Spleen (tissue), 11 donors: ENCODE measurements around the gene STXBP1. TPM values are rescaled to one million over a fixed set of nuclear protein-coding genes. Genes with fewer than 3 reads are reported as not detected.

ENCODE experiments used
- DNase-seq: peaks from one replicate; pipeline ENCODE4 v3.0.0-alpha.2; 2020
- H3K27ac ChIP-seq, 8 donors: fragments of 200-600 bp; sonication (generic) in 7 of 8; 1 replicate in 4 of 8; 2 replicates in 4 of 8; pipeline versions ENCODE4 v1.5.0 to v1.8.0; 2016 to 2021; ENCODE audit warnings: inconsistent platforms in 4 of 8, mild to moderate bottlenecking in 4 of 8, moderate library complexity in 1 of 8
- H3K27me3 ChIP-seq, 7 donors: fragments of 200-600 bp; sonication (generic) in 6 of 7; replicated peaks in 1 of 7; 1 replicate in 4 of 7; 2 replicates in 3 of 7; pipeline versions ENCODE4 v1.5.0 to v1.8.0; 2016 to 2021; ENCODE audit warnings: inconsistent platforms in 3 of 7, mild to moderate bottlenecking in 1 of 7
- H3K36me3 ChIP-seq, 6 donors: fragments of 200-600 bp; sonication (generic) in 5 of 6; 1 replicate in 4 of 6; 2 replicates in 2 of 6; pipeline versions ENCODE4 v1.5.0 to v1.8.0; 2016 to 2021; ENCODE audit warnings: inconsistent platforms in 2 of 6
- H3K4me1 ChIP-seq, 6 donors: fragments of 200-600 bp; sonication (generic) in 5 of 6; 1 replicate in 3 of 6; 2 replicates in 3 of 6; pipeline versions ENCODE4 v1.5.0 to v1.8.0; 2016 to 2021; ENCODE audit warnings: inconsistent platforms in 3 of 6
- H3K4me3 ChIP-seq, 8 donors: fragments of 200-600 bp; sonication (generic) in 7 of 8; 1 replicate in 4 of 8; 2 replicates in 4 of 8; pipeline versions ENCODE4 v1.5.0 to v1.8.0; 2016 to 2021; ENCODE audit warnings: inconsistent platforms in 4 of 8, mild to moderate bottlenecking in 4 of 8, moderate library complexity in 2 of 8
- H3K9me3 ChIP-seq, 8 donors: fragments of 200-600 bp; sonication (generic) in 7 of 8; 1 replicate in 4 of 8; 2 replicates in 4 of 8; pipeline versions ENCODE4 v1.5.0 to v1.8.0; 2016 to 2021; ENCODE audit warnings: inconsistent platforms in 4 of 8
- CTCF ChIP-seq, 11 experiments: fragments of 200-600 bp in 7 of 11; fragments of 450-650 bp in 4 of 11; sonication (generic) in 4 of 11; IDR thresholded peaks in 8 of 11; conservative IDR thresholded peaks in 3 of 11; 1 replicate in 7 of 11; 2 replicates in 4 of 11; pipeline versions ENCODE4 v1.4.0 to v1.8.0; 2016 to 2021; ENCODE audit warnings: antibody characterized with exemption in 11 of 11, inconsistent platforms in 4 of 11, mild to moderate bottlenecking in 1 of 11
- POLR2A ChIP-seq, 3 donors: fragments of 450-650 bp; IDR thresholded peaks; one replicate each; pipeline ENCODE4 v1.5.1; 2017; ENCODE audit warnings: antibody characterized with exemption in 3 of 3, mild to moderate bottlenecking in 1 of 3
- POLR2AphosphoS5 ChIP-seq, 3 donors: sonication (generic); formaldehyde crosslinking; IDR thresholded peaks; one replicate each; pipeline ENCODE4 v1.5.1; 2017; ENCODE audit warnings: antibody characterized with exemption in 3 of 3
- WGBS, 5 donors: extraction: QIAGEN DNeasy Blood & Tissue Kit in 3 of 5; methylation state at CpG; one replicate each; pipeline versions ENCODE4 v1.1.5 to v1.1.7; 2013 to 2018; 5-methylcytosine and 5-hydroxymethylcytosine counted together
- intact Hi-C: fragments of 100-400 bp; cut with DNase I; formaldehyde crosslinking; loops from one replicate; pipeline ENCODE4 v1.15.0; 2023; ENCODE audit warnings: low total_unique reads
- polyA plus RNA-seq, 3 donors: library from polyadenylated mRNA; stranded (reverse); fragments of 200-250 nt; gene quantifications; one replicate each; pipeline ENCODE4 v1.2.1, GENCODE V29; 2013
- total RNA-seq, 7 donors: library from RNA; depleted of rRNA in 3 of 7; stranded (reverse); fragments of >200 nt in 3 of 7; fragmentation: NEBNext Ultra II Directional in 4 of 7; extraction: Animal tissue kit (Norgen Biotek cat#: 25700) in 4 of 7; gene quantifications; one replicate each; pipeline versions ENCODE4 v1.1.0 to v1.2.1, GENCODE V29; 2016 to 2021
- donor health status: healthy with polysubstance abuse.
- donor health status: DM: no; HTN: no; CAD: no; lungs with moderate emphysema.
- donor health status: DM: no; HTN: no; CAD: no.
- donor health status: Bipolar disorder and iron deficiency.
- donor health status: healthy.
- donor health status: DM: no; HTN: no; CAD: no.
- donor health status: DM: yes; HTN: yes; CAD: no.

STXBP1 gene
- total and polyA plus RNA-seq, 10 donors, result 4.3 to 75.7 (median 31.6) TPM

- H3K9me3 ChIP-seq, result no peaks in the 10 kb centered on the region
- no peak overlapping the region for H3K4me3 ChIP-seq
- intact Hi-C loops, result no loop called here
- no peak overlapping the region for H3K27ac ChIP-seq
- peaks cover 0 to 26% (median 0%) of the 10 kb centered on the region in 6 donors for H3K36me3 ChIP-seq
- no peaks in the 10 kb centered on the region for H3K27me3 ChIP-seq
- no peak for DNase-seq
- TF ChIP-seq POLR2A (IDR thresholded peaks at IDR 0.05) (no peak), POLR2AphosphoS5 (IDR thresholded peaks at IDR 0.05) (no peak), CTCF (IDR thresholded peaks at IDR 0.05 in 8 of 11, conservative IDR thresholded peaks at IDR 0.05 in 3 of 11) (no peak)
- 70 to 79% (median 74%) methylated on average over 9 of the region's 9 CpGs for WGBS, 5 donors
- H3K4me1 ChIP-seq, result no peaks in the 10 kb centered on the region
Observed at GRCh38 chr9:127651697-127652610, 39.9 kb downstream of the STXBP1 start.

GRCh38 chr9:127652733-127653132, 40.7 kb downstream of the STXBP1 start:
- Histone ChIP-seq H3K27ac (no peak overlapping the region), H3K9me3 (no peaks in the 10 kb centered on the region), H3K4me3 (no peak overlapping the region), H3K27me3 (no peaks in the 10 kb centered on the region), H3K4me1 (no peaks in the 10 kb centered on the region), H3K36me3 (peaks cover 0 to 26% (median 0%) of the 10 kb centered on the region in 6 donors)
- DNase-seq, result no peak
- intact Hi-C loops, result no loop called here
- TF ChIP-seq POLR2AphosphoS5 (IDR thresholded peaks at IDR 0.05) (no peak), CTCF (IDR thresholded peaks at IDR 0.05 in 8 of 11, conservative IDR thresholded peaks at IDR 0.05 in 3 of 11) (no peak), POLR2A (IDR thresholded peaks at IDR 0.05) (no peak)
- WGBS, 5 donors, result 81 to 87% (median 82%) methylated on average over 3 of the region's 3 CpGs

- no peak for DNase-seq
- no peak for TF ChIP-seq CTCF (IDR thresholded peaks at IDR 0.05 in 8 of 11, conservative IDR thresholded peaks at IDR 0.05 in 3 of 11)
- TF ChIP-seq POLR2A (IDR thresholded peaks at IDR 0.05), result no peak
- no peak for TF ChIP-seq POLR2AphosphoS5 (IDR thresholded peaks at IDR 0.05)
- no peak overlapping the region for H3K4me3 ChIP-seq
- H3K27ac ChIP-seq, result no peak overlapping the region
- no peaks in the 10 kb centered on the region for H3K4me1 ChIP-seq
- intact Hi-C loops, result no loop called here
- no peaks in the 10 kb centered on the region for H3K27me3 ChIP-seq
- H3K9me3 ChIP-seq, result no peaks in the 10 kb centered on the region
- WGBS, 5 donors, result 81 to 92% (median 89%) methylated on average over 5 of the region's 5 CpGs
- H3K36me3 ChIP-seq, result peaks cover 0 to 29% (median 0%) of the 10 kb centered on the region in 6 donors
Observed at GRCh38 chr9:127654619-127655018, 42.5 kb downstream of the STXBP1 start.

GRCh38 chr9:127658428-127658827, 46.4 kb downstream of the STXBP1 start:
- DNase-seq, result no peak
- no peak overlapping the region for H3K27ac ChIP-seq
- H3K27me3 ChIP-seq, result no peaks in the 10 kb centered on the region
- TF ChIP-seq POLR2AphosphoS5 (IDR thresholded peaks at IDR 0.05) (no peak), CTCF (IDR thresholded peaks at IDR 0.05 in 8 of 11, conservative IDR thresholded peaks at IDR 0.05 in 3 of 11) (no peak), POLR2A (IDR thresholded peaks at IDR 0.05) (no peak)
- H3K4me3 ChIP-seq, result no peak overlapping the region
- H3K4me1 ChIP-seq, result no peaks in the 10 kb centered on the region
- no peaks in the 10 kb centered on the region for H3K9me3 ChIP-seq
- peaks cover 0 to 46% (median 7%) of the 10 kb centered on the region in 6 donors for H3K36me3 ChIP-seq
- WGBS, 5 donors, result 86 to 91% (median 90%) methylated on average over 5 of the region's 5 CpGs
- intact Hi-C loops, result no loop called here
